Measurements from ENCODE around the gene GIMAP8.

GRCh38 chr7:150410131-150410530 is 40.3 kb upstream of the GIMAP8 start:
- TF ChIP-seq POLR2AphosphoS5 (IDR thresholded peaks at IDR 0.05; ENCODE audit: low read depth, low read length) (no peak), CTCF (IDR thresholded peaks at IDR 0.05) (no peak), SIN3A (IDR thresholded peaks at IDR 0.05; ENCODE audit: borderline replicate concordance, insufficient read depth, low read depth, low read length) (no peak)
- TF ChIP-seq, protein P1, sequence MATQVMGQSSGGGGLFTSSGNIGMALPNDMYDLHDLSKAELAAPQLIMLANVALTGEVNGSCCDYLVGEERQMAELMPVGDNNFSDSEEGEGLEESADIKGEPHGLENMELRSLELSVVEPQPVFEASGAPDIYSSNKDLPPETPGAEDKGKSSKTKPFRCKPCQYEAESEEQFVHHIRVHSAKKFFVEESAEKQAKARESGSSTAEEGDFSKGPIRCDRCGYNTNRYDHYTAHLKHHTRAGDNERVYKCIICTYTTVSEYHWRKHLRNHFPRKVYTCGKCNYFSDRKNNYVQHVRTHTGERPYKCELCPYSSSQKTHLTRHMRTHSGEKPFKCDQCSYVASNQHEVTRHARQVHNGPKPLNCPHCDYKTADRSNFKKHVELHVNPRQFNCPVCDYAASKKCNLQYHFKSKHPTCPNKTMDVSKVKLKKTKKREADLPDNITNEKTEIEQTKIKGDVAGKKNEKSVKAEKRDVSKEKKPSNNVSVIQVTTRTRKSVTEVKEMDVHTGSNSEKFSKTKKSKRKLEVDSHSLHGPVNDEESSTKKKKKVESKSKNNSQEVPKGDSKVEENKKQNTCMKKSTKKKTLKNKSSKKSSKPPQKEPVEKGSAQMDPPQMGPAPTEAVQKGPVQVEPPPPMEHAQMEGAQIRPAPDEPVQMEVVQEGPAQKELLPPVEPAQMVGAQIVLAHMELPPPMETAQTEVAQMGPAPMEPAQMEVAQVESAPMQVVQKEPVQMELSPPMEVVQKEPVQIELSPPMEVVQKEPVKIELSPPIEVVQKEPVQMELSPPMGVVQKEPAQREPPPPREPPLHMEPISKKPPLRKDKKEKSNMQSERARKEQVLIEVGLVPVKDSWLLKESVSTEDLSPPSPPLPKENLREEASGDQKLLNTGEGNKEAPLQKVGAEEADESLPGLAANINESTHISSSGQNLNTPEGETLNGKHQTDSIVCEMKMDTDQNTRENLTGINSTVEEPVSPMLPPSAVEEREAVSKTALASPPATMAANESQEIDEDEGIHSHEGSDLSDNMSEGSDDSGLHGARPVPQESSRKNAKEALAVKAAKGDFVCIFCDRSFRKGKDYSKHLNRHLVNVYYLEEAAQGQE (IDR thresholded peaks at IDR 0.05; ENCODE audit: insufficient read depth in 1 of 2, low read depth in 2 of 2, low read length in 1 of 2) = no peak
